ENCODE measurements around the gene PDE4C. TPM values are rescaled to one million over a fixed set of nuclear protein-coding genes. Genes with fewer than 3 reads are reported as not detected.

PDE4C gene
- total and polyA plus RNA-seq, 9 of the 15 experiments (the other 6 are each of a cell fraction or from before 2014, with no cell fraction given), result 0.04 to 0.91 (median 0.20) TPM; not detected in 1

Other genes starting within 250 kb of the PDE4C start
Only the 7 nearest of the 15 such genes appear.
- gene PIK3R2, start 73.3 kb downstream of the PDE4C start, total RNA-seq (2014; rRNA removed), result 10.8 and 15.3 TPM in 2 replicates
- gene PIK3R2, start 73.3 kb downstream of the PDE4C start, total RNA-seq (2014; rRNA removed; fragmentation: Illumina TruSeq; extraction: Trizol), result 3.3 and 4.7 TPM in 2 replicates
- gene PIK3R2, start 73.3 kb downstream of the PDE4C start, total RNA-seq (2015; rRNA removed; fragmentation: Illumina TruSeq; extraction: Trizol), result 6.6 and 6.8 TPM in 2 replicates
- 37.9 and 41.2 TPM in 2 replicates for gene PIK3R2, start 73.3 kb downstream of the PDE4C start, total RNA-seq (2021)
- gene PIK3R2, start 73.3 kb downstream of the PDE4C start, polyA plus RNA-seq (2011; rRNA removed), result 5.3 and 7.8 TPM in 2 replicates
- 1.5 and 1.6 TPM in 2 replicates for gene PIK3R2, start 73.3 kb downstream of the PDE4C start, polyA plus RNA-seq (2014; fragmentation: Illumina TruSeq; extraction: Trizol)
- gene PIK3R2, start 73.3 kb downstream of the PDE4C start, polyA plus RNA-seq (2014; fragmentation: Nextera tagmentation; extraction: Ambion mirVana), result under 1 TPM; 0.39 to 0.65 TPM
- 6.1 and 14.0 TPM in 2 replicates for gene PIK3R2, start 73.3 kb downstream of the PDE4C start, polyA plus RNA-seq (2014; rRNA removed)
- 109 and 168 TPM in 2 replicates for gene IFI30, start 52.6 kb downstream of the PDE4C start, total RNA-seq (2014; rRNA removed)
- gene IFI30, start 52.6 kb downstream of the PDE4C start, total RNA-seq (2014; rRNA removed; fragmentation: Illumina TruSeq; extraction: Trizol), result 56.6 and 63.7 TPM in 2 replicates
- 74.3 and 78.9 TPM in 2 replicates for gene IFI30, start 52.6 kb downstream of the PDE4C start, total RNA-seq (2015; rRNA removed; fragmentation: Illumina TruSeq; extraction: Trizol)
- gene IFI30, start 52.6 kb downstream of the PDE4C start, total RNA-seq (2021), result 103 and 119 TPM in 2 replicates
- gene IFI30, start 52.6 kb downstream of the PDE4C start, polyA plus RNA-seq (2011; rRNA removed), result 68.3 and 111 TPM in 2 replicates
- 108 and 148 TPM in 2 replicates for gene IFI30, start 52.6 kb downstream of the PDE4C start, polyA plus RNA-seq (2014; fragmentation: Illumina TruSeq; extraction: Trizol)
- 100 to 1,000 TPM; 343 to 430 TPM for gene IFI30, start 52.6 kb downstream of the PDE4C start, polyA plus RNA-seq (2014; fragmentation: Nextera tagmentation; extraction: Ambion mirVana)
- gene IFI30, start 52.6 kb downstream of the PDE4C start, polyA plus RNA-seq (2014; rRNA removed), result 129 and 166 TPM in 2 replicates
- gene MPV17L2, start 33.2 kb downstream of the PDE4C start, total RNA-seq (2014; rRNA removed), result 37.8 and 54.6 TPM in 2 replicates
- gene MPV17L2, start 33.2 kb downstream of the PDE4C start, total RNA-seq (2014; rRNA removed; fragmentation: Illumina TruSeq; extraction: Trizol), result 11.7 and 21.1 TPM in 2 replicates
- gene MPV17L2, start 33.2 kb downstream of the PDE4C start, total RNA-seq (2015; rRNA removed; fragmentation: Illumina TruSeq; extraction: Trizol), result 27.8 and 28.5 TPM in 2 replicates
- 31.7 and 33.8 TPM in 2 replicates for gene MPV17L2, start 33.2 kb downstream of the PDE4C start, total RNA-seq (2021)
- gene MPV17L2, start 33.2 kb downstream of the PDE4C start, polyA plus RNA-seq (2011; rRNA removed), result 28.4 and 49.3 TPM in 2 replicates
- gene MPV17L2, start 33.2 kb downstream of the PDE4C start, polyA plus RNA-seq (2014; fragmentation: Illumina TruSeq; extraction: Trizol), result 60.2 and 60.9 TPM in 2 replicates
- gene MPV17L2, start 33.2 kb downstream of the PDE4C start, polyA plus RNA-seq (2014; fragmentation: Nextera tagmentation; extraction: Ambion mirVana), result 10 to 100 TPM; 10.6 to 11.0 TPM
- 60.0 and 67.1 TPM in 2 replicates for gene MPV17L2, start 33.2 kb downstream of the PDE4C start, polyA plus RNA-seq (2014; rRNA removed)
- 0.86 and 2.5 TPM in 2 replicates for gene RAB3A, start 22.4 kb downstream of the PDE4C start, total RNA-seq (2014; rRNA removed)
- gene RAB3A, start 22.4 kb downstream of the PDE4C start, total RNA-seq (2014; rRNA removed; fragmentation: Illumina TruSeq; extraction: Trizol), result 0.26 and 0.69 TPM in 2 replicates
- 1.6 and 1.7 TPM in 2 replicates for gene RAB3A, start 22.4 kb downstream of the PDE4C start, total RNA-seq (2015; rRNA removed; fragmentation: Illumina TruSeq; extraction: Trizol)
- 3.7 and 5.1 TPM in 2 replicates for gene RAB3A, start 22.4 kb downstream of the PDE4C start, total RNA-seq (2021)
- 0.84 and 2.9 TPM in 2 replicates for gene RAB3A, start 22.4 kb downstream of the PDE4C start, polyA plus RNA-seq (2011; rRNA removed)
- 1.9 and 2.8 TPM in 2 replicates for gene RAB3A, start 22.4 kb downstream of the PDE4C start, polyA plus RNA-seq (2014; fragmentation: Illumina TruSeq; extraction: Trizol)
- gene RAB3A, start 22.4 kb downstream of the PDE4C start, polyA plus RNA-seq (2014; fragmentation: Nextera tagmentation; extraction: Ambion mirVana), result under 1 TPM in 1 of 2 experiments, not detected in 1; 0.17 TPM
- 0.94 and 1.00 TPM in 2 replicates for gene RAB3A, start 22.4 kb downstream of the PDE4C start, polyA plus RNA-seq (2014; rRNA removed)
- 0.04 and 0.05 TPM in 2 replicates for gene IQCN, start 48.0 kb upstream of the PDE4C start, total RNA-seq (2014; rRNA removed)
- 0.04 TPM in 1 of 2 replicates, not detected in the other for gene IQCN, start 48.0 kb upstream of the PDE4C start, total RNA-seq (2014; rRNA removed; fragmentation: Illumina TruSeq; extraction: Trizol)
- gene IQCN, start 48.0 kb upstream of the PDE4C start, total RNA-seq (2015; rRNA removed; fragmentation: Illumina TruSeq; extraction: Trizol), result 0.04 and 0.07 TPM in 2 replicates
- gene IQCN, start 48.0 kb upstream of the PDE4C start, total RNA-seq (2021), result 0.07 and 0.16 TPM in 2 replicates
- gene IQCN, start 48.0 kb upstream of the PDE4C start, polyA plus RNA-seq (2011; rRNA removed), result 0.01 and 0.03 TPM in 2 replicates
- 0.01 and 0.03 TPM in 2 replicates for gene IQCN, start 48.0 kb upstream of the PDE4C start, polyA plus RNA-seq (2014; fragmentation: Illumina TruSeq; extraction: Trizol)
- not detected for gene IQCN, start 48.0 kb upstream of the PDE4C start, polyA plus RNA-seq (2014; fragmentation: Nextera tagmentation; extraction: Ambion mirVana)
- gene IQCN, start 48.0 kb upstream of the PDE4C start, polyA plus RNA-seq (2014; rRNA removed), result not detected in 2 replicates
- gene JUND, start 55.2 kb upstream of the PDE4C start, total RNA-seq (2014; rRNA removed), result 279 and 297 TPM in 2 replicates
- gene JUND, start 55.2 kb upstream of the PDE4C start, total RNA-seq (2014; rRNA removed; fragmentation: Illumina TruSeq; extraction: Trizol), result 17.4 and 22.6 TPM in 2 replicates
- 33.1 and 33.7 TPM in 2 replicates for gene JUND, start 55.2 kb upstream of the PDE4C start, total RNA-seq (2015; rRNA removed; fragmentation: Illumina TruSeq; extraction: Trizol)
- 245 and 286 TPM in 2 replicates for gene JUND, start 55.2 kb upstream of the PDE4C start, total RNA-seq (2021)
- gene JUND, start 55.2 kb upstream of the PDE4C start, polyA plus RNA-seq (2011; rRNA removed), result 74.2 and 83.0 TPM in 2 replicates
- gene JUND, start 55.2 kb upstream of the PDE4C start, polyA plus RNA-seq (2014; fragmentation: Illumina TruSeq; extraction: Trizol), result 42.3 and 63.5 TPM in 2 replicates
- gene JUND, start 55.2 kb upstream of the PDE4C start, polyA plus RNA-seq (2014; fragmentation: Nextera tagmentation; extraction: Ambion mirVana), result 10 to 100 TPM in 1 of 2 experiments, 1 to 10 TPM in 1; 6.4 to 11.8 TPM
- 210 and 216 TPM in 2 replicates for gene JUND, start 55.2 kb upstream of the PDE4C start, polyA plus RNA-seq (2014; rRNA removed)
- 763 and 822 TPM in 2 replicates for gene LSM4, start 96.6 kb upstream of the PDE4C start, total RNA-seq (2014; rRNA removed)
- 202 and 208 TPM in 2 replicates for gene LSM4, start 96.6 kb upstream of the PDE4C start, total RNA-seq (2014; rRNA removed; fragmentation: Illumina TruSeq; extraction: Trizol)
- 273 and 275 TPM in 2 replicates for gene LSM4, start 96.6 kb upstream of the PDE4C start, total RNA-seq (2015; rRNA removed; fragmentation: Illumina TruSeq; extraction: Trizol)
- gene LSM4, start 96.6 kb upstream of the PDE4C start, total RNA-seq (2021), result 362 and 385 TPM in 2 replicates
- gene LSM4, start 96.6 kb upstream of the PDE4C start, polyA plus RNA-seq (2011; rRNA removed), result 188 and 201 TPM in 2 replicates
- 126 and 203 TPM in 2 replicates for gene LSM4, start 96.6 kb upstream of the PDE4C start, polyA plus RNA-seq (2014; fragmentation: Illumina TruSeq; extraction: Trizol)
- gene LSM4, start 96.6 kb upstream of the PDE4C start, polyA plus RNA-seq (2014; fragmentation: Nextera tagmentation; extraction: Ambion mirVana), result 10 to 100 TPM; 11.9 to 29.7 TPM
- gene LSM4, start 96.6 kb upstream of the PDE4C start, polyA plus RNA-seq (2014; rRNA removed), result 674 and 746 TPM in 2 replicates